Tibial nerve (tissue), 4 donors: Measurements from ENCODE around the gene TLDC2. TPM values are rescaled to one million over a fixed set of nuclear protein-coding genes. Genes with fewer than 3 reads are reported as not detected.

Source experiments
- DNase-seq, 2 donors: peaks; one replicate each; pipeline ENCODE4 v3.0.0-alpha.2; 2019; ENCODE audit warnings: low spot score in 2 of 2
- H3K27ac ChIP-seq, 4 donors: fragments of 200-600 bp; sonication (generic) in 3 of 4; one replicate each; pipeline ENCODE4 v1.5.1; 2017 to 2019; ENCODE audit warnings: mild to moderate bottlenecking in 1 of 4
- H3K27me3 ChIP-seq, 2 donors: fragments of 200-600 bp; sonication (generic) in 1 of 2; one replicate each; pipeline versions ENCODE4 v1.5.1 to v1.6.0; 2017 to 2019
- H3K36me3 ChIP-seq, 3 donors: fragments of 200-600 bp; sonication (generic); one replicate each; pipeline ENCODE4 v1.5.1; 2018 to 2019
- H3K4me1 ChIP-seq, 4 donors: fragments of 200-600 bp; sonication (generic) in 3 of 4; one replicate each; pipeline ENCODE4 v1.5.1; 2017 to 2019
- H3K4me3 ChIP-seq, 4 donors: fragments of 200-600 bp; sonication (generic) in 3 of 4; one replicate each; pipeline ENCODE4 v1.5.1; 2017 to 2019; ENCODE audit warnings: mild to moderate bottlenecking in 1 of 4, moderate library complexity in 1 of 4
- H3K9me3 ChIP-seq, 4 donors: fragments of 200-600 bp; sonication (generic) in 3 of 4; one replicate each; pipeline ENCODE4 v1.5.1; 2017 to 2019
- EP300 ChIP-seq, 2 donors: sonication (generic); formaldehyde crosslinking; IDR thresholded peaks; one replicate each; pipeline ENCODE4 v1.6.1; 2017; ENCODE audit warnings: antibody characterized with exemption in 2 of 2, mild to moderate bottlenecking in 1 of 2
- POLR2A ChIP-seq, 2 donors: fragments of 450-650 bp; IDR thresholded peaks; one replicate each; pipeline ENCODE4 v1.6.1; 2017; ENCODE audit warnings: antibody characterized with exemption in 2 of 2, mild to moderate bottlenecking in 2 of 2, moderate library complexity in 2 of 2
- WGBS, 2 donors: methylation state at CpG; one replicate each; pipeline ENCODE4 v1.1.5; 2018; 5-methylcytosine and 5-hydroxymethylcytosine counted together
- total RNA-seq, 4 donors: library from RNA; depleted of rRNA; stranded (reverse); fragments of >200 nt; gene quantifications; one replicate each; pipeline ENCODE4 v1.1.0, GENCODE V29; 2016
- TF ChIP-seq, protein P1 (sequence below), 5 experiments: fragments of 200-600 bp in 3 of 5; fragments of 450-650 bp in 2 of 5; sonication (generic) in 3 of 5; IDR thresholded peaks; one replicate each; pipeline ENCODE4 v1.5.1; 2016 to 2019; ENCODE audit warnings: antibody characterized with exemption in 5 of 5, mild to moderate bottlenecking in 3 of 5, moderate library complexity in 2 of 5

The TLDC2 gene
- total RNA-seq, 4 donors from 2014 or later = not detected

DNA sequence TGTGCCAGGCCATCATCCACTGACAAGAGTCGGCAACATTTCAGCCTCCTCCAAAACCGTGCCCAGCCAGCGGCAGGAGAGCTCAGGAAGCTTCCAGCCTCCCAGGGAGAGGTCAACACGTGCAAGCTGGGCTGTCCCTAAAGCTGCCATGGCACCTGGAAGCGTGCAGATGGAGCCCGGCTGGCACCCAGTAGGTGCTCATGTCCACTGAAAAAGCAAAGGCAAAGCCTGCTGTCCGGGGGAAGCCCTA lies 14.4 kb upstream of the TLDC2 start:
- Histone ChIP-seq H3K4me1 (peaks cover 0 to 67% (median 38%) of the 10 kb centered on the region in 4 donors), H3K27ac (peak overlapping the region; percentile 87 to 97 (median 94)), H3K36me3 (no peaks in the 10 kb centered on the region), H3K27me3 (no peaks in the 10 kb centered on the region), H3K9me3 (no peaks in the 10 kb centered on the region), H3K4me3 (peak overlapping the region; percentile 50 to 90 (median 66))
- TF ChIP-seq POLR2A (IDR thresholded peaks at IDR 0.05) (no peak), EP300 (IDR thresholded peaks at IDR 0.05) (no peak)
- TF ChIP-seq, protein P1, sequence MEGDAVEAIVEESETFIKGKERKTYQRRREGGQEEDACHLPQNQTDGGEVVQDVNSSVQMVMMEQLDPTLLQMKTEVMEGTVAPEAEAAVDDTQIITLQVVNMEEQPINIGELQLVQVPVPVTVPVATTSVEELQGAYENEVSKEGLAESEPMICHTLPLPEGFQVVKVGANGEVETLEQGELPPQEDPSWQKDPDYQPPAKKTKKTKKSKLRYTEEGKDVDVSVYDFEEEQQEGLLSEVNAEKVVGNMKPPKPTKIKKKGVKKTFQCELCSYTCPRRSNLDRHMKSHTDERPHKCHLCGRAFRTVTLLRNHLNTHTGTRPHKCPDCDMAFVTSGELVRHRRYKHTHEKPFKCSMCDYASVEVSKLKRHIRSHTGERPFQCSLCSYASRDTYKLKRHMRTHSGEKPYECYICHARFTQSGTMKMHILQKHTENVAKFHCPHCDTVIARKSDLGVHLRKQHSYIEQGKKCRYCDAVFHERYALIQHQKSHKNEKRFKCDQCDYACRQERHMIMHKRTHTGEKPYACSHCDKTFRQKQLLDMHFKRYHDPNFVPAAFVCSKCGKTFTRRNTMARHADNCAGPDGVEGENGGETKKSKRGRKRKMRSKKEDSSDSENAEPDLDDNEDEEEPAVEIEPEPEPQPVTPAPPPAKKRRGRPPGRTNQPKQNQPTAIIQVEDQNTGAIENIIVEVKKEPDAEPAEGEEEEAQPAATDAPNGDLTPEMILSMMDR (IDR thresholded peaks at IDR 0.05) = no peak
- WGBS, 2 donors = 8 to 19% methylated on average over 7 of the region's 7 CpGs
- DNase-seq = no peak

DNA sequence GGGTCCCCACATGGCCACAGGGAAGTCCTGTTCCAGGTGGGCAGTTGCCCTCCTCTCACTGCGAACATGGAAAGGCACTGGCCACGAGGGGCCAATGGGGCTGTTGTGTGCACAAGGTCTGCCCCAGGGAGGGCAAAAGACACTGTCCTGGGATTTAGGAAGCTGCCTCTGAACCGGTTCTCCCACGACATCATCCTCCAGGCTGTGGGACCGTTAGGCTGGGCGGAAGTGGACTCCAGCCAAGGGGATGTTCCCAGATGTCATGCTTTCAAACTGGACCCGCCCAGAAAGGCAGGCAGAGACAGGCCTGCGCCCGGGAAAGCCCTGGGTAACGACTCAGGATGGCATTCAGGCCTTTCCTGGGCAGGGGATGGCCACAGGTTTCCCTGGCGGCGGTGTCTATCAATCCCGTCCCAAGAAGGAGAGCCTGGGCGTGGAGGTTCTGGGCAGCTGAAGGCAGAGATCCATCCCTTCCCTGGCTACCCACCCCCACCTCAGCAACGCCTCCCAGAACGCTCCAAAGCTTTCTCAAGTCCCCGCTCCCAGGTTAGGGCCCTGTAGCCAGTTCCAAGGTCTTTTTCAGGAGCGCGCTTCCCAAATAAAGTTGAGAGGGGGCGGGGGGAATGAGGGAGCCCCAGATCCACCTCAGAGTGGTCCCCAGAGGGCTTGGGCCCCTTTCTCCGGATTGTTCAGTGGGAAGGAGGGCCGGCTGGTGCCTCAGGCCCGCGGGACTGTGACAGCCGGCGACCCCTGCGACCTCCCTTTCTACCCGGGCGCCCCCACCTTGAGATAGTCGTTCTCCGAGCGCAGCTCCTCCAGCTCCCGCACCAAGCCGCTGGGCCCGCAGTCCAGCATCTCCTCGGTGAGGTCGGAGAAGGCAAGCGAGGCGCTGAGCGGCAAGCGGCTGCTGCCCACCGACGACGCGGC lies 13.8 kb upstream of the TLDC2 start:
- TF ChIP-seq POLR2A (IDR thresholded peaks at IDR 0.05) (peak in 1 of 2 donors; percentile 87), EP300 (IDR thresholded peaks at IDR 0.05) (peak in 1 of 2 donors; percentile 88)
- TF ChIP-seq, protein P1 (IDR thresholded peaks at IDR 0.05) = peak in 2 of 5 experiments; percentile 13 to 20
- peak overlapping the region; percentile 87 to 97 (median 94) for H3K27ac ChIP-seq
- no peaks in the 10 kb centered on the region for H3K9me3 ChIP-seq
- peaks cover 0 to 65% (median 33%) of the 10 kb centered on the region in 4 donors for H3K4me1 ChIP-seq
- WGBS, 2 donors = 5 to 11% methylated on average over 17 to 27 of the region's 45 CpGs
- H3K27me3 ChIP-seq = no peaks in the 10 kb centered on the region
- peak; percentile 85 to 94 for DNase-seq
- peak overlapping the region; percentile 50 to 90 (median 66) for H3K4me3 ChIP-seq
- H3K36me3 ChIP-seq = no peaks in the 10 kb centered on the region

DNA sequence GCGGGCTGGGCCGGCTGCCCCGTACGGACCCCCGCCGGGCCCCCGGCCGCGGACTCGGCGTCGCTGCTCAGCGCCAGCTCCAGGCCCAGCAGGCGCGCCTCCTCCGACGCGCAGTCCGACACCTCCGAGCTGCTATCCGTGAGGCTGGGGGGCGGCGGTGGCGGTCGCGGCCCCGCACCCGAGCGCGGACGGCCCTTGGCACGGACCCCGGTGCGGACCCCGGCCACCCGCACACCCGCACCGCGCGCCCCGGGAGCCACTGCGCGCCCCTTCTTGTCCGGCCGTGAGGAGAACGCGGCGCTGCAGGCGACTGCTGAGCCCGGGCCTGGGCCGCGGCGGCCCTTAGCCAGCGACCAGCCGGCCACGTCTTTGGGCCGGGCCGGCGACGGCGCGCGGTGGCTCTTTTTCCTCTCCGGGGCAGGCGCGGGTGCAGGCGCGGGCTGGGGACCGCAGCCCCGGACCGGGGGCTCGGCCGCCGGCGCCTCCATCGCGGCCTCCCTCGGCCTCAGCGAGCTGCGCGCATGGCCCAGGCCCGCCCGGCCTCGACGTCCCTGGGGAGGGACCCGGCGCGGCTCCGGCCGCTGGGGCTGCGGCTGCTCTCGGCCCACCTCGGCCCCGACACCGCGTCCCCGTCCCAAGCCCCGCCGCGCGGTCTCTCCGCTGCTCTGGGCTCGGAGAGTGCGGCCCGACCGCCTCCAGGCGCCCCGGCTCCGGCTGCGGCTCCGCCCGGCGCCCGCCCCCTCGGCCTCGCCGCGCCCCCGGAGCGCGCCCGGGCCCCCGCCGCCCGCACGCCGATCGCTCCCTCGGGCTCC lies 12.9 kb upstream of the TLDC2 start:
- peak overlapping the region; percentile 87 to 97 (median 94) for H3K27ac ChIP-seq
- no peaks in the 10 kb centered on the region for H3K27me3 ChIP-seq
- peak; percentile 30 to 65 for TF ChIP-seq POLR2A (IDR thresholded peaks at IDR 0.05)
- TF ChIP-seq, protein P1 (IDR thresholded peaks at IDR 0.05) = no peak
- TF ChIP-seq EP300 (IDR thresholded peaks at IDR 0.05) = no peak
- H3K4me3 ChIP-seq = peak overlapping the region in 3 of 4 donors; percentile 50 to 90 (median 62)
- WGBS, 2 donors = 0% methylated on average over 14 of the region's 129 CpGs; no CpG with 5 or more reads in 1 of the 2 donors
- no peaks in the 10 kb centered on the region for H3K36me3 ChIP-seq
- H3K4me1 ChIP-seq = peaks cover 0 to 57% (median 29%) of the 10 kb centered on the region in 4 donors
- DNase-seq = no peak
- no peaks in the 10 kb centered on the region for H3K9me3 ChIP-seq

DNA sequence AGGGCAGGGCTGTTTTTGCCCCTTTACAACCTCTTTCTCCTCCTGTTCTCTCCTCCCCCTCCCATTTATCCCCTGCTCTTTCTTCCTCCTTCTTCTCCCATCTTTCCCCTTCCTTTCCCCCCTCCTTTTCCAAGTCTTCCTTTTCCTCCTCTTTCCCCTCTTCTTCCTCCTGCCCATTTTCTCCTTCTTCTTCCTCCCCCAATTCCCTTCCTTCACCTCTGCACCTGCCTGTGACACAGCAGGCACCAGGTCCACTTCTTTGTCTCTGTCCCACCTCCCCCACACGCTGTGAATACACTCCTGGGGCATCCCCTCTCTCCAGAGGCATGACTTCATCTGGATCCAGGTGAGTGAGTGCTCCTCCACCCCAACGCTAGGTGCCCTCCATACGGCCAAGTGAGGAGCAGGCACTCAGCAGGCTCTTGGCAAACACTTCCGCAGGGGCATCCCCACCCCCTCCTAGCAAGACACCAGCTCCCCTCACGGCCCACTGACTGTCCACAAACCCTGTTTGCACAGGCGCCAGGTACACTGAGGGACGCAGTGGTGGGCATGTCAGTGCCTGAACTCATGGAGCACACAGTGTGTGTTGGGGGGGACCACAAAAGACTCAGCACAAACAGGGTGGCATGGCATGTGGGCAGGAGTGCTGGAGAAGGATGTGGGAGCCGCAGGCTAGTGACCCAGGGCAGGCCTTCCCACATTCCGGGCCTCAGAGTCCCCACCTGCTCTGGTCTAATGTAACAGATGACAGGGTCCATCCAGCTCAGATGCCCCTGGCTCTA lies 10.7 kb upstream of the TLDC2 start:
- peaks cover 0 to 38% (median 18%) of the 10 kb centered on the region in 4 donors for H3K4me1 ChIP-seq
- no peaks in the 10 kb centered on the region for H3K36me3 ChIP-seq
- 90 to 92% methylated on average over 9 of the region's 9 CpGs for WGBS, 2 donors
- no peak overlapping the region for H3K4me3 ChIP-seq
- H3K27me3 ChIP-seq = no peaks in the 10 kb centered on the region
- peaks cover 0 to 8% (median 0%) of the 10 kb centered on the region in 4 donors for H3K9me3 ChIP-seq
- DNase-seq = no peak
- peak overlapping the region in 3 of 4 donors; percentile 36 to 86 (median 66) for H3K27ac ChIP-seq
- TF ChIP-seq POLR2A (IDR thresholded peaks at IDR 0.05) = no peak
- no peak for TF ChIP-seq EP300 (IDR thresholded peaks at IDR 0.05)
- TF ChIP-seq, protein P1 (IDR thresholded peaks at IDR 0.05) = no peak
